ENCODE results near the gene ARMC10. TPM values are rescaled to one million over a fixed set of nuclear protein-coding genes. Genes with fewer than 3 reads are reported as not detected.
"Not testable (repeated sequence)": the region's sequence is repeated elsewhere in the genome, so short reads cannot be mapped to it uniquely, and the experiment has no call there.

The ARMC10 gene
- total RNA-seq, 2 experiments from 2014 or later = 24.3 to 33.4 TPM

DNA sequence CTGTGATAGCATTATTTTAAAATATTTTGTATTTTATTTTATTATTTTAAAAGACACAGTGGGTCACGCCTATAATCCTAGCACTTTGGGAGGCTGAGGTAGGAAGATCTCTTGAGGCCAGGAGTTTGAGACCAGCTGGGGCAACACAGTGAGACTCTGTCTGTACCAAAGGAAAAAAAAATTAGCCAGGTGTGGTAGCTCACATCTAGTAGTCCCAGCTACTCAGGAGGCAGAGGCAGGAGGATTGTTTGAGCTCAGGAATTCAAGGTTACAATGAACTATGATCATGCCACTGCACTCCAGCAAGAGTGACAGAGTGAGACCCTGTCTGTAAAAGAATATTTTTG, 37.5 kb upstream of the ARMC10 start:
- H3K79me2 ChIP-seq (ENCODE audit: insufficient read depth, low read depth, low read length) = no peaks in the 10 kb centered on the region
- H3K9me3 ChIP-seq (ENCODE audit: low read length) = no peaks in the 10 kb centered on the region
- no peaks in the 10 kb centered on the region for H3K9me2 ChIP-seq (ENCODE audit: insufficient read depth, low read length)
- TF ChIP-seq EZH2phosphoT487 (IDR thresholded peaks at IDR 0.05; ENCODE audit: borderline replicate concordance, low read depth, low read length) = no peak
- TF ChIP-seq, protein P1, sequence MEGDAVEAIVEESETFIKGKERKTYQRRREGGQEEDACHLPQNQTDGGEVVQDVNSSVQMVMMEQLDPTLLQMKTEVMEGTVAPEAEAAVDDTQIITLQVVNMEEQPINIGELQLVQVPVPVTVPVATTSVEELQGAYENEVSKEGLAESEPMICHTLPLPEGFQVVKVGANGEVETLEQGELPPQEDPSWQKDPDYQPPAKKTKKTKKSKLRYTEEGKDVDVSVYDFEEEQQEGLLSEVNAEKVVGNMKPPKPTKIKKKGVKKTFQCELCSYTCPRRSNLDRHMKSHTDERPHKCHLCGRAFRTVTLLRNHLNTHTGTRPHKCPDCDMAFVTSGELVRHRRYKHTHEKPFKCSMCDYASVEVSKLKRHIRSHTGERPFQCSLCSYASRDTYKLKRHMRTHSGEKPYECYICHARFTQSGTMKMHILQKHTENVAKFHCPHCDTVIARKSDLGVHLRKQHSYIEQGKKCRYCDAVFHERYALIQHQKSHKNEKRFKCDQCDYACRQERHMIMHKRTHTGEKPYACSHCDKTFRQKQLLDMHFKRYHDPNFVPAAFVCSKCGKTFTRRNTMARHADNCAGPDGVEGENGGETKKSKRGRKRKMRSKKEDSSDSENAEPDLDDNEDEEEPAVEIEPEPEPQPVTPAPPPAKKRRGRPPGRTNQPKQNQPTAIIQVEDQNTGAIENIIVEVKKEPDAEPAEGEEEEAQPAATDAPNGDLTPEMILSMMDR (conservative IDR thresholded peaks at IDR 0.05; ENCODE audit: low read length) = no peak
- no peak overlapping the region for H3K4me2 ChIP-seq (ENCODE audit: low read length)
- no peak for DNase-seq (ENCODE audit: low spot score)
- no peaks in the 10 kb centered on the region for H4K20me1 ChIP-seq (ENCODE audit: insufficient read depth, low read length)
- intact Hi-C loops (cut with micrococcal nuclease; ENCODE audit: unreplicated experiment) = no loop called here
- CTCF ChIA-PET (ENCODE audit: unreplicated experiment) = no interaction called here
- H3K27ac ChIP-seq (ENCODE audit: low read depth, low read length, poor library complexity, severe bottlenecking) = no peak overlapping the region
- H3K4me1 ChIP-seq (ENCODE audit: insufficient read depth, low read length, poor library complexity, severe bottlenecking) = no peaks in the 10 kb centered on the region
- H3K4me3 ChIP-seq (ENCODE audit: low read depth, low read length, poor library complexity, severe bottlenecking) = no peak overlapping the region
- no TSS peak for BruUV-seq (replicated peaks)
- POLR2A ChIA-PET = no interaction called here
- no peaks in the 10 kb centered on the region for H3K36me3 ChIP-seq (ENCODE audit: insufficient read depth, low read length)
- H2AFZ ChIP-seq (ENCODE audit: low read length) = no peak overlapping the region

DNA sequence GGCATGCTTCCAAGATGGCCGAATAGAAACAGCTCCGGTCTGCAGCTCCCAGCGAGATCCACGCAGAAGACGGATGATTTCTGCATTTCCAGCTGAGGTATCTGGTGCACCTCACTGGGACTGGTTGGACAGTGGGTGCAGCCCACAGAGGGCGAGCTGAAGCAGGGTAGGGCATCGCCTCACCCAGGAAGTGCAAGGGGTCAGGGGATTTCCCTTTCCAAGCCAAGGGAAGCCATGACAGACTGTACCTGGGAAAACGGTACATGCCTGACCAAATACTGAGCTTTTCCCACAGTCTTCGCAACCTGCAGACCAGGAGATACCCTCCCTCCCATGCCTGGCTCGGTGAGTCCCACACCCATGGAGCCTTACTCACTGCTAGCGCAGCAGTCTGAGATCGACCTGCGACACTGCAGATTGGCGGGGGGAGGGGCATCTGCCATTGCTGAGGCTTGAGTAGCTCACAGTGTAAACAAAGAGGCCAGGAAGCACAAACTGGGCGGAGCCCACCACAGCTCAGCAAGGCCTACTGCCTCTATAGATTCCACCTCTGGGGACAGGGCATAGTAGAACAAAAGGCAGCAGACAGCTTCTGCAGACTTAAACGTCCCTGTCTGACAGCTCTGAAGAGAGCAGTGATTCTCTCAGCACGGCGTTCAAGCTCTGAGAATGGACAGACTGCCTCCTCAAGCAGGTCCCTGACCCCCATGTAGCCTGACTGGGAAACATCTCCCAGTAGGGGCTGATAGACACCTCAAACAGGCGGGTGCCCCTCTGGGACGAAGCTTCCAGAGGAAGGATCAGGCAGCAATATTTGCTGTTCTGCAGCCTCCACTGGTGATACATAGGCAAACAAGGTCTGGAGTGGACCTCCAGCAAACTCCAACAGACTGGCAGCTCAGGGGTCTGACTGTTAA, 36.9 kb upstream of the ARMC10 start:
- H2AFZ ChIP-seq (ENCODE audit: low read length); H3K27ac ChIP-seq (ENCODE audit: low read depth, low read length, poor library complexity, severe bottlenecking); H3K4me2 ChIP-seq (ENCODE audit: low read length); H3K4me3 ChIP-seq (ENCODE audit: low read depth, low read length, poor library complexity, severe bottlenecking); intact Hi-C loops (cut with micrococcal nuclease; ENCODE audit: unreplicated experiment); H3K36me3 ChIP-seq (ENCODE audit: insufficient read depth, low read length); H3K4me1 ChIP-seq (ENCODE audit: insufficient read depth, low read length, poor library complexity, severe bottlenecking); H3K9me2 ChIP-seq (ENCODE audit: insufficient read depth, low read length); H3K9me3 ChIP-seq (ENCODE audit: low read length); POLR2A ChIA-PET; H3K79me2 ChIP-seq (ENCODE audit: insufficient read depth, low read depth, low read length); DNase-seq (ENCODE audit: low spot score); BruUV-seq (replicated peaks); CTCF ChIA-PET (ENCODE audit: unreplicated experiment); H4K20me1 ChIP-seq (ENCODE audit: insufficient read depth, low read length): not testable (repeated sequence)

DNA sequence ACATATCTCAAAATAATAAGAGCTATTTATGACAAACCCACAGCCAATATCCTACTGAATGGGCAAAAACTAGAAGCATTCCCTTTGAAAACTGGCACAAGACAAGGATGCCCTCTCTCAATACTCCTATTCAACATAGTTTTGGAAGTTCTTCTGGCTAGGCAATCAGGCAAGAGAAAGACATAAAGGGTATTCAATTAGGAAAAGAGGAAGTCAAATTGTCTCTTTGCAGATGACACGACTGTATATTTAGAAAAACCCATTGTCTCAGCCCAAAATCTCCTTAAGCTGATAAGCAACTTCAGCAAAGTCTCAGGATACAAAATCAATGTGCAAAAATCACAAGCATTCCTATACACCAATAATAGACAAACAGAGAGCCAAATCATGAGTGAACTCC, 33.1 kb upstream of the ARMC10 start:
- H3K79me2 ChIP-seq (ENCODE audit: insufficient read depth, low read depth, low read length); H3K4me3 ChIP-seq (ENCODE audit: low read depth, low read length, poor library complexity, severe bottlenecking); H4K20me1 ChIP-seq (ENCODE audit: insufficient read depth, low read length); POLR2A ChIA-PET; H3K27ac ChIP-seq (ENCODE audit: low read depth, low read length, poor library complexity, severe bottlenecking); DNase-seq (ENCODE audit: low spot score); H2AFZ ChIP-seq (ENCODE audit: low read length); BruUV-seq (replicated peaks); H3K36me3 ChIP-seq (ENCODE audit: insufficient read depth, low read length); CTCF ChIA-PET (ENCODE audit: unreplicated experiment); H3K4me1 ChIP-seq (ENCODE audit: insufficient read depth, low read length, poor library complexity, severe bottlenecking); H3K9me2 ChIP-seq (ENCODE audit: insufficient read depth, low read length); H3K9me3 ChIP-seq (ENCODE audit: low read length); intact Hi-C loops (cut with micrococcal nuclease; ENCODE audit: unreplicated experiment); H3K4me2 ChIP-seq (ENCODE audit: low read length): not testable (repeated sequence)

DNA sequence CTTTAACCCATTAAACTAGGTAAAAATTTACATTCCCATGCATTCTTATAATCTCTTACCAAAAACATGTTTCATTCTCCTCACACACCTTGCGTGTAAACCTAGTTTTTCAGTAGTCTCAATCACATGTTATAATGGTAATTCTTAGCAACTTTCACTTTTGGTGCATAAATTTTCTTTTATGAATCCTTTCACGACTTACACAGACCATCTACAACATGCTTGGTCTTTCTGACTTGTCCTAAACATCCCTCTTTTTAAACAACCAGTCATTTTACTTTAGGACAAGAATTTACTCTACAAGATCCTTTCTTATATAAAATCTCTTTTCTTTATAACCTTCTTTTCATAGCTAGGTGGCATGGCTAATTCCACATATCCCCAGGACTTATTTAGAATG, 26.1 kb upstream of the ARMC10 start:
- Histone ChIP-seq H3K4me1 (ENCODE audit: insufficient read depth, low read length, poor library complexity, severe bottlenecking) (no peaks in the 10 kb centered on the region), H3K27ac (ENCODE audit: low read depth, low read length, poor library complexity, severe bottlenecking) (no peak overlapping the region), H3K36me3 (ENCODE audit: insufficient read depth, low read length) (no peaks in the 10 kb centered on the region), H3K79me2 (ENCODE audit: insufficient read depth, low read depth, low read length) (no peaks in the 10 kb centered on the region), H2AFZ (ENCODE audit: low read length) (no peak overlapping the region), H3K4me3 (ENCODE audit: low read depth, low read length, poor library complexity, severe bottlenecking) (no peak overlapping the region), H3K9me3 (ENCODE audit: low read length) (peaks cover 19% of the 10 kb centered on the region), H3K9me2 (ENCODE audit: insufficient read depth, low read length) (no peaks in the 10 kb centered on the region), H4K20me1 (ENCODE audit: insufficient read depth, low read length) (no peaks in the 10 kb centered on the region), H3K4me2 (ENCODE audit: low read length) (no peak overlapping the region)
- no TSS peak for BruUV-seq (replicated peaks)
- TF ChIP-seq, protein P1 (conservative IDR thresholded peaks at IDR 0.05; ENCODE audit: low read length) = no peak
- TF ChIP-seq EZH2phosphoT487 (IDR thresholded peaks at IDR 0.05; ENCODE audit: borderline replicate concordance, low read depth, low read length) = no peak
- DNase-seq (ENCODE audit: low spot score) = peak; percentile 52
- POLR2A ChIA-PET = no interaction called here
- intact Hi-C loops (cut with micrococcal nuclease; ENCODE audit: unreplicated experiment) = no loop called here
- CTCF ChIA-PET (ENCODE audit: unreplicated experiment) = no interaction called here
